Neural cell (in vitro differentiated cells): ENCODE results near the gene SYVN1.

Experiments
- EP300 ChIP-seq: fragments of 450-650 bp; conservative IDR thresholded peaks from 2 replicates; pipeline ENCODE4 v1.6.1; 2014; ENCODE audit warnings: antibody characterized with exemption, mild to moderate bottlenecking, moderate library complexity; ENCODE audit not compliant: poor library complexity, severe bottlenecking
- EZH2 ChIP-seq: fragments of 200-600, 300-800 bp; shearing (Covaris generic), sonication (generic); IDR thresholded peaks from 2 replicates; pipeline ENCODE4 v1.6.1; 2014; ENCODE audit warnings: antibody characterized with exemption, low read length, borderline replicate concordance, mild to moderate bottlenecking; ENCODE audit not compliant: insufficient read depth, poor library complexity, severe bottlenecking
- MXI1 ChIP-seq: fragments of 450-650 bp; conservative IDR thresholded peaks from 2 replicates; pipeline ENCODE4 v1.6.1; 2014; ENCODE audit warnings: antibody characterized with exemption, mild to moderate bottlenecking; ENCODE audit not compliant: poor library complexity, severe bottlenecking
- POLR2AphosphoS5 ChIP-seq: IDR thresholded peaks from 2 replicates; pipeline ENCODE4 v1.6.1; 2012
- RAD21 ChIP-seq: fragments of 450-650 bp; conservative IDR thresholded peaks from 2 replicates; pipeline ENCODE4 v1.6.1; 2014; ENCODE audit warnings: antibody characterized with exemption, mild to moderate bottlenecking, moderate library complexity
- REST ChIP-seq: IDR thresholded peaks from 2 replicates; pipeline ENCODE4 v1.6.1; 2012; ENCODE audit warnings: borderline replicate concordance
- SMC3 ChIP-seq: fragments of 450-650 bp; conservative IDR thresholded peaks from 2 replicates; pipeline ENCODE4 v1.6.1; 2014; ENCODE audit warnings: antibody characterized with exemption, mild to moderate bottlenecking, moderate library complexity; ENCODE audit not compliant: poor library complexity
- TAF1 ChIP-seq: IDR thresholded peaks from 2 replicates; pipeline ENCODE4 v1.6.1; 2012; ENCODE audit warnings: low read depth
- TF ChIP-seq, protein P1 (sequence below): fragments of 450-650 bp; IDR thresholded peaks from 2 replicates; pipeline ENCODE4 v1.5.1; 2014; ENCODE audit warnings: antibody characterized with exemption, mild to moderate bottlenecking, moderate library complexity; ENCODE audit not compliant: poor library complexity, severe bottlenecking

DNA sequence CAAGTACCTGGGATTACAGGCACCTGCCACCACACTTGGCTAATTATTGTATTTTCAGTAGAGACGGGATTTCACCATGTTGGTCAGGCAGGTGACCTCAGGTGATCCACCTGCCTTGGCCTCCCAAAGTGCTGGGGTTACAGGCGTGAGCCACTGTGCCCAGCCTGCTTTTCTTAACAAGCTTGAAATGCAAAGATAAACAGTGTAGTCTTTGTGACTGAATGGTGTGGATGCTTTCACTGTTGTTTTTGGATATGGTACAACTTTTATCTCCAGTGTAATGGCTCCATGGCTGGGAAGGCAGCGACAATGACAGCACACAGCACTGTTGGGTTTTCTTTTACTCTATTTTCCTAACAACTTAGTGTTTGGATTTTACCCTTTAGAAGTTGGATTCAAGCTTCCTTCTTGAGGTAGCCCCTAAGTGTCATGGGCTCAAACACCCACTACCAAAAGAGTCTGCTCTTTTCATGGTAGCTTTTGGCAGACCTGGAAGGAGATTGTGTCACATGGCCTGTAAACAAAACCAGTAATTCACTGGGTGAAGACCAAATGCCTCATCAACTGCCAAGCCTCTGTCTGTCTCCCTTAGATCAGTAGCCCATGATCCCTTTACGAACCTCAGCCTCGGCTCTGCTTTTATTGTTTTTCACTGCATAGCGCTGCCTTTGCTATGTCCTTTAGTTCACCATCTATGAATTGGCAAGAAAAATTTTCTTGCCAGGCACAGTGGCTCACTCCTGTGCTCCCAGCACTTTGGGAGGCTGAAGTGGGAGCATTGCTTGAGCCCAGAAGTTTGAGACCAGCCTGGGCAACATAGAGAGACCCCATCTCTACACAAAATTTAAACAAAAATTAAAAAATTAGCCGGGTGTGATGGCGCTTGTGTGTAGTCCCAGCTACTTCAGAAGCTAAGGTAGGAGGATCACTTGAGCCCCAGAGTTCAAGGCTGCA is 31.9 kb downstream of the SYVN1 start:
- no peak for TF ChIP-seq REST
- TF ChIP-seq POLR2AphosphoS5, result no peak
- TF ChIP-seq EZH2, result no peak
- TF ChIP-seq EP300, result no peak
- TF ChIP-seq, protein P1, sequence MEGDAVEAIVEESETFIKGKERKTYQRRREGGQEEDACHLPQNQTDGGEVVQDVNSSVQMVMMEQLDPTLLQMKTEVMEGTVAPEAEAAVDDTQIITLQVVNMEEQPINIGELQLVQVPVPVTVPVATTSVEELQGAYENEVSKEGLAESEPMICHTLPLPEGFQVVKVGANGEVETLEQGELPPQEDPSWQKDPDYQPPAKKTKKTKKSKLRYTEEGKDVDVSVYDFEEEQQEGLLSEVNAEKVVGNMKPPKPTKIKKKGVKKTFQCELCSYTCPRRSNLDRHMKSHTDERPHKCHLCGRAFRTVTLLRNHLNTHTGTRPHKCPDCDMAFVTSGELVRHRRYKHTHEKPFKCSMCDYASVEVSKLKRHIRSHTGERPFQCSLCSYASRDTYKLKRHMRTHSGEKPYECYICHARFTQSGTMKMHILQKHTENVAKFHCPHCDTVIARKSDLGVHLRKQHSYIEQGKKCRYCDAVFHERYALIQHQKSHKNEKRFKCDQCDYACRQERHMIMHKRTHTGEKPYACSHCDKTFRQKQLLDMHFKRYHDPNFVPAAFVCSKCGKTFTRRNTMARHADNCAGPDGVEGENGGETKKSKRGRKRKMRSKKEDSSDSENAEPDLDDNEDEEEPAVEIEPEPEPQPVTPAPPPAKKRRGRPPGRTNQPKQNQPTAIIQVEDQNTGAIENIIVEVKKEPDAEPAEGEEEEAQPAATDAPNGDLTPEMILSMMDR, result no peak
- no peak for TF ChIP-seq TAF1
- no peak for TF ChIP-seq MXI1
- TF ChIP-seq RAD21, result no peak
- no peak for TF ChIP-seq SMC3
